Left ventricle myocardium superior (tissue), 1 donor: ENCODE results near the gene PHYKPL. TPM values are rescaled to one million over a fixed set of nuclear protein-coding genes. Genes with fewer than 3 reads are reported as not detected.
"Not testable (repeated sequence)": the region's sequence is repeated elsewhere in the genome, so short reads cannot be mapped to it uniquely, and the experiment has no call there.

ENCODE experiments used
- ATAC-seq: fragments of 200-7000 bp; cut with Tn5 transposase; one replicate; pipeline ENCODE4 v1.9.1; 2020; ENCODE audit warnings: mild to moderate bottlenecking, moderate library complexity
- DNase-seq: peaks from one replicate; pipeline ENCODE4 v3.0.0-alpha.2; 2020
- intact Hi-C: fragments of 100-400 bp; cut with micrococcal nuclease; formaldehyde crosslinking; loops from one replicate; pipeline ENCODE4 v1.11.0; 2022
- total RNA-seq: library from RNA; stranded (reverse); fragmentation: NEBNext Ultra II Directional; extraction: Animal tissue kit (Norgen Biotek cat#: 25700); gene quantifications from one replicate; pipeline ENCODE4 v1.2.1, GENCODE V29; 2021
- donor health status: DM: no; HTN: yes; CAD: no; lungs with severe emphysema.

PHYKPL gene
- total RNA-seq, 1 donor from 2014 or later, result 40.7 TPM

- DNase-seq (no peak), ATAC-seq (peak; percentile 88)
- intact Hi-C loops, result no loop called here
These were observed 34.6 kb upstream of the PHYKPL start for GRCh38 chr5:178267245-178267644.

GRCh38 chr5:178266581-178266980, 34.0 kb upstream of the PHYKPL start:
- intact Hi-C loops, result no loop called here
- ATAC-seq (peak; percentile 10), DNase-seq (no peak)

- DNase-seq (no peak), ATAC-seq (no peak)
- intact Hi-C loops, result no loop called here
These were observed 33.1 kb upstream of the PHYKPL start for GRCh38 chr5:178265746-178266145.

GRCh38 chr5:178264044-178264443, 31.4 kb upstream of the PHYKPL start:
- no peak for ATAC-seq

GRCh38 chr5:178261666-178262600, 29.3 kb upstream of the PHYKPL start:
- intact Hi-C loops, result no loop called here
- DNase-seq (no peak), ATAC-seq (no peak)

More at GRCh38 chr5:178264044-178264443, 31.4 kb upstream of the PHYKPL start:
- intact Hi-C loops, result no loop called here
- DNase-seq, result no peak

- no peak for ATAC-seq
- intact Hi-C loops, result no loop called here
- DNase-seq, result no peak
These were observed 27.3 kb upstream of the PHYKPL start for GRCh38 chr5:178259623-178260536.

- intact Hi-C loops, result no loop called here
- no peak for DNase-seq
- no peak for ATAC-seq
These were observed 25.0 kb upstream of the PHYKPL start for GRCh38 chr5:178257650-178258049.

GRCh38 chr5:178256746-178257145, 24.1 kb upstream of the PHYKPL start:
- no peak for ATAC-seq
- DNase-seq, result no peak
- intact Hi-C loops, result no loop called here

GRCh38 chr5:178253632-178254031, 21.0 kb upstream of the PHYKPL start:
- DNase-seq, intact Hi-C loops, ATAC-seq: not testable (repeated sequence)

GRCh38 chr5:178252258-178252657, 19.7 kb upstream of the PHYKPL start:
- intact Hi-C loops, result no loop called here
- ATAC-seq, result no peak
- no peak for DNase-seq

- no peak for DNase-seq
- ATAC-seq, result peak; percentile 54
- intact Hi-C loops, result no loop called here
These were observed 17.7 kb upstream of the PHYKPL start for GRCh38 chr5:178250263-178250662.

- ATAC-seq, result peak; percentile 89
- intact Hi-C loops, result no loop called here
- DNase-seq, result peak; percentile 76
These were observed 16.8 kb upstream of the PHYKPL start for GRCh38 chr5:178249191-178249989.

- ATAC-seq, result no peak
- intact Hi-C loops, result no loop called here
- no peak for DNase-seq
These were observed 16.1 kb upstream of the PHYKPL start for GRCh38 chr5:178248750-178249149.

- intact Hi-C loops, result no loop called here
- DNase-seq (no peak), ATAC-seq (no peak)
These were observed 15.2 kb upstream of the PHYKPL start for GRCh38 chr5:178247481-178248456.

- DNase-seq (no peak), ATAC-seq (no peak)
- intact Hi-C loops, result no loop called here
These were observed 14.2 kb upstream of the PHYKPL start for GRCh38 chr5:178246624-178247279.

- no peak for ATAC-seq
- intact Hi-C loops, result no loop called here
These were observed 12.8 kb upstream of the PHYKPL start for GRCh38 chr5:178245389-178245788.

GRCh38 chr5:178244576-178244975, 12.0 kb upstream of the PHYKPL start:
- intact Hi-C loops, result no loop called here
- DNase-seq (no peak), ATAC-seq (no peak)

More at GRCh38 chr5:178245389-178245788, 12.8 kb upstream of the PHYKPL start:
- DNase-seq, result no peak
